ENCODE measurements around the gene PPP2R5A.

Gene PPP2R5A

DNA sequence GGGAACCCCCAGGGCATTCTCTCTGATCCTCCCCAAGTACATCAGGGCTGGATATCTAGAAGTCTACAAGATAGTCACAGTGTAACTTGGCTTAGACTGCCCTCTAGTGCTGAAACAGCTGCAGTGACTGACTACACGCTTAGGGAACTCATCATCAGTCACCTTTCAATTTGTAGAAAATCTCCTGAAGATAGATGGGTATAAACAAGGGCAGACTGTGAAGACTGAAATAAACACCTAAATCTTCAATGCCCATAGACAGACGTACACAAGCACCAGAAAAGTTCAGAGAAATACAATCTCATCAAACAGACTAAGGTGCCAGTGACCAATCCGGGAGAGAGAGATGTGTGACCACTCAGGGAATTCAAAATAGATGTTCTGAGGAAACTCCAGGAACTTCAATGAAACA is 82.9 kb downstream of the PPP2R5A start:
- TF ChIP-seq, protein P1, sequence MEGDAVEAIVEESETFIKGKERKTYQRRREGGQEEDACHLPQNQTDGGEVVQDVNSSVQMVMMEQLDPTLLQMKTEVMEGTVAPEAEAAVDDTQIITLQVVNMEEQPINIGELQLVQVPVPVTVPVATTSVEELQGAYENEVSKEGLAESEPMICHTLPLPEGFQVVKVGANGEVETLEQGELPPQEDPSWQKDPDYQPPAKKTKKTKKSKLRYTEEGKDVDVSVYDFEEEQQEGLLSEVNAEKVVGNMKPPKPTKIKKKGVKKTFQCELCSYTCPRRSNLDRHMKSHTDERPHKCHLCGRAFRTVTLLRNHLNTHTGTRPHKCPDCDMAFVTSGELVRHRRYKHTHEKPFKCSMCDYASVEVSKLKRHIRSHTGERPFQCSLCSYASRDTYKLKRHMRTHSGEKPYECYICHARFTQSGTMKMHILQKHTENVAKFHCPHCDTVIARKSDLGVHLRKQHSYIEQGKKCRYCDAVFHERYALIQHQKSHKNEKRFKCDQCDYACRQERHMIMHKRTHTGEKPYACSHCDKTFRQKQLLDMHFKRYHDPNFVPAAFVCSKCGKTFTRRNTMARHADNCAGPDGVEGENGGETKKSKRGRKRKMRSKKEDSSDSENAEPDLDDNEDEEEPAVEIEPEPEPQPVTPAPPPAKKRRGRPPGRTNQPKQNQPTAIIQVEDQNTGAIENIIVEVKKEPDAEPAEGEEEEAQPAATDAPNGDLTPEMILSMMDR (conservative IDR thresholded peaks at IDR 0.05; ENCODE audit: low read depth): peak; percentile 84
- DNase-seq (ENCODE audit: low spot score): peak; percentile 56
- CTCF ChIA-PET: interaction anchor here (0.6 to 1.7 kb wide), 6 partner anchors 20 to 1656 kb away, joined by 3 to 5 read pairs (median 4); partner anchors contain the start of genes DTL and INTS7
- no peak overlapping the region for H3K27ac ChIP-seq
- POLR2A ChIA-PET (ENCODE audit: low non-redundant PET): no interaction called here

DNA sequence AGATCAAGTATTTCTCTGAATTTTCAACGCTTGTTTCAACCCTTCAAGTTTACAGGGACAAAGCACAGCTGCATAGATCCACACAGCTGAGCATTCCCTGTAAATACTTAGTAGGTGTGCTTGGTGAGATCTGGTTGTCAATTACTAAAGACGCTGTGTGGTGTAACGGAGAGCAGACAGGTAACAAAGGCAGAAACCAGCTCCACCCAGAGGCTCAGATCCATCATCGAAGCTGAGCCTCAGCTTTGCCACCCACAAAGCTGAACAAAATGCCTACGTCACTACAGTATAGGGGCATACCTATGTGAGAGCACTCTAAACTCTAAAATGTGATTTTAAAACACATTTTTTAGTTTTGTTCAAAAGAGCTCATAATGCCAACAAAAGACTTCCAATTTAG is 90.8 kb downstream of the PPP2R5A start:
- TF ChIP-seq, protein P1 (conservative IDR thresholded peaks at IDR 0.05; ENCODE audit: low read depth): no peak
- POLR2A ChIA-PET (ENCODE audit: low non-redundant PET): no interaction called here
- CTCF ChIA-PET: no interaction called here
- no peak overlapping the region for H3K27ac ChIP-seq
- no peak for DNase-seq (ENCODE audit: low spot score)

DNA sequence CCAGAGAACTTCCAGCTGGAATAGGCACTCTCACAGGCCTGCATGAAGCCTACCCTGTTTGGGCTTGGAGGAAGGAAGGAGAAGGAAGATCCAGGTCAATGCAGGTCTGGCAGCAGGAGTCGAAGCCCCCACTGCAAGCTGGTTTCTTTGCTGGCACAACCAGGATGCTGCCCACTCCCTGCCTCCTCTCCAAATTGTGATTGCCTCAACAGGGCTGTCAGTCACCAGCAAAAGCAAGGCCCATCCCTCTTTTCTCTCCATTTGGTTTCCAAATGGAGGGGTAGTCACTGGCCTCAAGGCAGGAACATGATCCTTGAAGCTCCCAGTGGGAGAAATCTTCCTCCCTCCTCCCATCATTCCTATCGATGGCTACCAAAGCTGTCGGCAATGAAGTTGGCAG is 92.4 kb downstream of the PPP2R5A start:
- H3K27ac ChIP-seq: no peak overlapping the region
- DNase-seq (ENCODE audit: low spot score): no peak
- ChIA-PET CTCF (interaction anchor here (1.1 kb wide), 1 partner anchor 78 kb away, joined by 3 read pairs; no protein-coding TSS in a partner anchor), POLR2A (ENCODE audit: low non-redundant PET) (interaction anchor here (0.6 kb wide), 1 partner anchor 90 kb away, joined by 3 read pairs; no protein-coding TSS in a partner anchor)
- TF ChIP-seq, protein P1 (conservative IDR thresholded peaks at IDR 0.05; ENCODE audit: low read depth): no peak

DNA sequence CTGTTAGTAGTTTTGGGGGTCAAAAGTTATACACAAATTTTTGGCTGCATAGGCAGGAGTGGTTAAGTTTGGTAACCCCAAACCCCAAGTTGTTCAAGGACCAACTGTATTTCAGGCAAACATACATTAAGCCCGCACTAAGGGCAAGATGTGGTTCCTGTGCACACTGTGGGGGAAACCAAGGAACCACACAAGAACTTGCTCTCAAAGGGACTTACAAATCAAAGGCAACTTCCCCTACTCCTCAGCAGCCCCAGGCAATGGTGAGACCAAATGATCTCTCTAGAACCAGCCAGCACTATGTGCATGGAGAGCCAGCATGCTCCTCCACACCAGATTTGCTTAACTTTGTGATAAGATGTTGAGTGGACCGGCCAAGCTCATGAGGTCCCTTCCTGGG is 94.2 kb downstream of the PPP2R5A start:
- CTCF ChIA-PET: interaction anchor here (0.6 to 2.0 kb wide), 2 partner anchors 76 to 1053 kb away, joined by 4 to 8 read pairs; no protein-coding TSS in a partner anchor
- DNase-seq (ENCODE audit: low spot score): no peak
- TF ChIP-seq, protein P1 (conservative IDR thresholded peaks at IDR 0.05; ENCODE audit: low read depth): no peak
- POLR2A ChIA-PET (ENCODE audit: low non-redundant PET): no interaction called here
- no peak overlapping the region for H3K27ac ChIP-seq

DNA sequence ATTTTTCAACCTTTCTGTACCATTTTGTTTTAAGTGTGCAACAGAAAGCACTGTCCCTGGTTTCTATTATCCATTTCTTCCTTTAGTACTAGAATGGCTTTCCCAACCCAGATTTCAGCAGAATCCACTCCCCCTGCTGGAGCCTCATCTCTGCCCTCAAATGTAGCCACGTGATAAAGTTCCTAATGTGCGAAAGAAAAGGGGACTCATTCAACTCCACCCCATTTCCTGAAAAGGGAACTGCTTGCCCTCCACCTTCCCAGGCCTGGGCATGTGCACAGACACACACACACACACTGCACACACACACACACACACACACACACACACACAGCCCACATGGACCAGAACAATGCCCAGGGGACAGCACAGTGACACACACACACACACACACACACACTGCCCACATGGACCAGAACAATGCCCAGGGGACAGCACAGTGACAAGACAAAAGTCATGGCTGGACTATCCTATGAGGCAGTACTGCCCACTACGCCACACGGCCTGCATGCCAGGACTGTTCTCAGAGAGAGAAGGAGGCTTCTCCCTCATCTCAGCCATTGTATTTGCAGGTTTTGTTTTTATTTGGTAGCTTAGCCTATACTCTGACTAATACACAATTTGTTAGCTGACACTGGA is 96.3 kb downstream of the PPP2R5A start:
- H3K27ac ChIP-seq: no peak overlapping the region
- no peak for DNase-seq (ENCODE audit: low spot score)
- TF ChIP-seq, protein P1 (conservative IDR thresholded peaks at IDR 0.05; ENCODE audit: low read depth): no peak
- POLR2A ChIA-PET (ENCODE audit: low non-redundant PET): no interaction called here
- CTCF ChIA-PET: no interaction called here

DNA sequence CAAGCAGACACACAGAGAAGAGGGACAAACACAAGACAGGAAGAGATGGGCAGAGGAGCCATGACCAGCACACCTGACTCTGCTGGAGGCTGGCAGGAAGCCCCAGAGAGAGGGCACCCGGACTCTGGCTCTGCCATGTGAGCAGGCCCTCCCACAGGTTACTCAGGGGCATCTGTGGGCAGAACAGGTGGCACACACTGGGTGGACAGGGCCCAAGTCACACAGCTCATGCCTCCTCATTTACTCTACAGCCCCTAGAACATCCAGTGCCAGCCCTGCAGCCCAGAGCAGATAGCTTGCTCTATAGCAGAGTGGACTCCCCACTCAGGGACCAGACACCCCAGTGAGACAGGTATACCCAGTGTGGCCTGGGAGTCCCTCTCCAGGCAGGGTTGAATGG is 100.8 kb downstream of the PPP2R5A start:
- no peak overlapping the region for H3K27ac ChIP-seq
- TF ChIP-seq, protein P1 (conservative IDR thresholded peaks at IDR 0.05; ENCODE audit: low read depth): no peak
- DNase-seq (ENCODE audit: low spot score): no peak
- CTCF ChIA-PET: interaction anchor here (0.6 kb wide), 1 partner anchor 326 kb away, joined by 3 read pairs; no protein-coding TSS in a partner anchor
- POLR2A ChIA-PET (ENCODE audit: low non-redundant PET): no interaction called here
